ENCODE measurements around the gene SORCS2.

GRCh38 chr4:7180938-7181337 is 11.4 kb upstream of the SORCS2 start:
- no peak for TF ChIP-seq CTCF (conservative IDR thresholded peaks at IDR 0.05; ENCODE audit: low read length)
- TF ChIP-seq EZH2phosphoT487 (IDR thresholded peaks at IDR 0.05; ENCODE audit: borderline replicate concordance, low read depth, low read length): no peak

All from OCI-LY7 (cell line).